T-helper 2 cell treated with Interferon-gamma antibody and Interleukin-4, amounts not matched to agents 5 μg/mL and 100 μg/mL, for 36 hours (primary cell): ENCODE data around the gene TMED7.

Source experiments
- DNase-seq: peaks from one replicate; pipeline ENCODE4 v3.0.0; 2021; ENCODE audit warnings: low spot score
- H3K27ac Mint-ChIP-seq: one replicate; pipeline ENCODE4 v1.8.0; 2021; ENCODE audit warnings: mild to moderate bottlenecking, mixed read lengths
- H3K27me3 Mint-ChIP-seq: one replicate; pipeline ENCODE4 v1.8.0; 2021; ENCODE audit warnings: low read depth, mixed read lengths
- H3K36me3 Mint-ChIP-seq: one replicate; pipeline ENCODE4 v1.8.0; 2021; ENCODE audit warnings: low read depth, mixed read lengths
- H3K4me1 Mint-ChIP-seq: one replicate; pipeline ENCODE4 v1.8.0; 2021; ENCODE audit warnings: low read depth, mixed read lengths
- H3K4me3 Mint-ChIP-seq: one replicate; pipeline ENCODE4 v1.8.0; 2022; ENCODE audit warnings: mild to moderate bottlenecking, moderate library complexity, mixed read lengths
- H3K9me3 Mint-ChIP-seq: one replicate; pipeline ENCODE4 v1.8.0; 2021; ENCODE audit warnings: mixed read lengths

Gene TMED7

GRCh38 chr5:115644046-115644445 is 18.2 kb upstream of the TMED7 start:
- Mint-ChIP-seq H3K36me3 (no peaks in the 10 kb centered on the region), H3K27me3 (peaks cover 67% of the 10 kb centered on the region), H3K4me3 (no peak overlapping the region), H3K27ac (no peak overlapping the region), H3K9me3 (no peaks in the 10 kb centered on the region), H3K4me1 (no peaks in the 10 kb centered on the region)
- DNase-seq = no peak

DNA sequence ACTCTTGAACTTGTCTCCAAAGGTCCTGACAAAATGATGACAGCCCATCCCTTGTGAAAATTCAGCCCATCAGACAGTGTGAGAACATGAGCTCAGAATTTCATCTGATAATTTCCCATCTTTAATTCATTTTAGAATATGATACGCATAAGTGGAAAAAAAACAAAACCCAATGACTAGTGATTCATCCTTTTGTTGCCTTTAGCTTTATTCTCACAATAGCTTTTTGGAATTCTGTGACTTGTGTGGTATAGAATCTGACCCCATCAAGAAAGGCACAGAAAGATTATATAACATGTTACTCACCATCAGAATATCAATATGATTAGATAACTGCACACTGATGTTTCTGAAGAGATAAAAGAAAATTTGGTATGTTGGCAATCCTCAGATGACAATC is 16.1 kb upstream of the TMED7 start:
- no peaks in the 10 kb centered on the region for H3K9me3 Mint-ChIP-seq
- H3K36me3 Mint-ChIP-seq = no peaks in the 10 kb centered on the region
- no peak for DNase-seq
- H3K4me3 Mint-ChIP-seq = no peak overlapping the region
- no peak overlapping the region for H3K27ac Mint-ChIP-seq
- H3K27me3 Mint-ChIP-seq = peaks cover 81% of the 10 kb centered on the region
- peaks cover 11% of the 10 kb centered on the region for H3K4me1 Mint-ChIP-seq

GRCh38 chr5:115640274-115640673 is 14.4 kb upstream of the TMED7 start:
- Mint-ChIP-seq H3K9me3 (no peaks in the 10 kb centered on the region), H3K27me3 (peaks cover 83% of the 10 kb centered on the region), H3K27ac (no peak overlapping the region), H3K4me1 (peaks cover 19% of the 10 kb centered on the region), H3K36me3 (no peaks in the 10 kb centered on the region), H3K4me3 (no peak overlapping the region)
- no peak for DNase-seq

DNA sequence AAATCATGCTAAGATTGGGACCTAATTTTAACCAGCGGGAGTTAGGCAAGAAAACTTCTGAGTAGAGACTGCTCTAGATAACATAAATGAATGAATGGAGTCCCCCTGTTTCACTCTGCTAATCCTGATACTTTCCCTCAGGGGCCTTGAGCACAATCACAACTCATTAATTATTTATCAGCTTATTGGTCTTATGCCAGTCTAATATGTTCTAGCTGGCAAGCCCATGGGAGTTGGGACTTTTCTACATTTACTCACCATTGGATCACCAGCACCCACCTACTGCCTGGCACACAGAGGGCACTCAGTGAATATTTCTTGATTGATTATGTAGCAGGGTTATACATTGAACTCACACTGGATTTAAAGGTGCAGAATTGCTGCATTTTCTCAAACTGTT is 13.5 kb upstream of the TMED7 start:
- DNase-seq = no peak
- no peaks in the 10 kb centered on the region for H3K9me3 Mint-ChIP-seq
- H3K36me3 Mint-ChIP-seq = no peaks in the 10 kb centered on the region
- H3K27ac Mint-ChIP-seq = no peak overlapping the region
- peaks cover 75% of the 10 kb centered on the region for H3K27me3 Mint-ChIP-seq
- peaks cover 22% of the 10 kb centered on the region for H3K4me1 Mint-ChIP-seq
- H3K4me3 Mint-ChIP-seq = no peak overlapping the region

DNA sequence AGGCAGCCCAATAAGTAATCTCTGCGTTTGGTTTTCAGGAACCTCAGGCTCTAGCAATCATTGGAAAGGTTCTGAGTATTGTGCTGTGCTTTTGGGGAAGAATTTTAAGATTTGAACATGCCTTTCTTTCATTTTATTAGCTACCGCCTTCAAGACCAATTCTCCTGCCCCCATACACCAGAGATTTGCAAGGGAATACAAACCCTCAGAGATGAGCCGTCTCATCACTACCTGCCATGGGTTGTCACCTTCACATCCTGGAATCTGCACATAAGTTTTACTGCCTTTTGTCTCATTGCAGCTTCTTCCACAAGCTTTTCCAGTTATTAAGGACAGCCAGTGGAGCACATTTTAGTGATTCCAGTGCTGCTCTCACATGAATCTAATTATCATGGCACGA is 11.7 kb upstream of the TMED7 start:
- DNase-seq = no peak
- peaks cover 72% of the 10 kb centered on the region for H3K27me3 Mint-ChIP-seq

GRCh38 chr5:115636008-115636407 is 10.2 kb upstream of the TMED7 start:
- Mint-ChIP-seq H3K27ac (no peak overlapping the region), H3K9me3 (no peaks in the 10 kb centered on the region), H3K27me3 (peaks cover 70% of the 10 kb centered on the region), H3K4me1 (peaks cover 35% of the 10 kb centered on the region), H3K36me3 (no peaks in the 10 kb centered on the region), H3K4me3 (no peak overlapping the region)
- no peak for DNase-seq

More for the DNA sequence above, 11.7 kb upstream of the TMED7 start:
- Mint-ChIP-seq H3K36me3 (no peaks in the 10 kb centered on the region), H3K27ac (no peak overlapping the region), H3K9me3 (no peaks in the 10 kb centered on the region), H3K4me3 (no peak overlapping the region), H3K4me1 (peaks cover 35% of the 10 kb centered on the region)

DNA sequence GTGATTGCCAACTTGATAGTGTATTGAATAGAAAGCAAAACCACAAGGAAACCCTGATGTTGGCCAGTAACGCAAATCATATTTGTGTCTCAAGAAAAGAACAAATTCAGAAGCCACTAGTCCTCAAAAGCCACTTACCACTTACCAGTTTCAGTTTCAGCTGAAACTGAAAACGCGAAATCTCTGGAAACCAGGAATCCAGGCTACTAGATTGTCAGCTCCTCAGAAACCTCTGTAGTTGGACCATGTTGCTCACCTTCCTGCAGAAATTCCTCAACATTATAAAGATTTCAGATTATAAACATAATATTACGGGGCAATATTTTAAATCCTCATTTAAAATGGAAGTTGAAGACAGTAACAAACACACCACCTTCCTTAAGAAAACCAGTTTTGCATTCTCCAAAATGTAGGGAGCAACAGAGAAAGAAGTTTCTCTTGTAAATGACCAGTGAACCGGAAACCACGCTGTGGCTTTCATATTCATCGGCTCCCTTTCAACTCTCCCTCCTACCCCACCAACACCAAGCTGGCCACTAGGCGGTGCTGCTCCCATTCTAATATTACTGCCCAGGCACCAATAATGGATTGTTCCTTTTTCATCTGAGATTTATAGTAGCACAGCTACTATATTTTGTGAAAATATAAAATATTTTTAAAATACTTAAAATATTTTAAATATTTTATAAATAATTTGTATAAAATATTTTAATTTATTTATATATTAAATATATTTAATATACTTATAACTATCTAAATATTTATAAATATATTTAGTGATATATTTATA is 8.7 kb upstream of the TMED7 start:
- Mint-ChIP-seq H3K9me3 (no peaks in the 10 kb centered on the region), H3K27ac (peak overlapping the region; percentile 62), H3K4me3 (peak overlapping the region; percentile 74), H3K36me3 (no peaks in the 10 kb centered on the region), H3K4me1 (peaks cover 35% of the 10 kb centered on the region), H3K27me3 (peaks cover 60% of the 10 kb centered on the region)
- DNase-seq = peak; percentile 73

DNA sequence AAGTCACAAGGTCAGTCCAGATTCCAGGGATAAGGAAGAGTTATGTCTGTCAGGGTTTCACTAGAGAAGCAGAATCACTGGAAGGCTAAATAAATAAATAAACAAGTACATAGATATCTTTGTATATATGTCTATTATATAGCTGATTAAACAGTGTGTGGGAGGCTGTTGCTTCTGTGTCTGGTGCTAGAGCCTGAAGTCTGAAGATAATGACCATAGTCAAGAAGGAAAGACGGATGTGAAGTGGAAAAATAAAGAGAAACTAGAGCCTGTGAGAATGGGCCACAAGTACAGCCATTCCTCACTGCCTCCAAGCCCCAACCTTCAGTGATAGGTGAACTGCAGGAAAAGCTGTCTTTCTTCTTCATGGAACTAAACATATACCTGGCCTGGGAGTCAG is 4.1 kb upstream of the TMED7 start:
- Mint-ChIP-seq H3K4me1 (peaks cover 20% of the 10 kb centered on the region), H3K36me3 (no peaks in the 10 kb centered on the region), H3K27ac (no peak overlapping the region), H3K27me3 (peaks cover 26% of the 10 kb centered on the region), H3K4me3 (no peak overlapping the region), H3K9me3 (no peaks in the 10 kb centered on the region)
- no peak for DNase-seq

DNA sequence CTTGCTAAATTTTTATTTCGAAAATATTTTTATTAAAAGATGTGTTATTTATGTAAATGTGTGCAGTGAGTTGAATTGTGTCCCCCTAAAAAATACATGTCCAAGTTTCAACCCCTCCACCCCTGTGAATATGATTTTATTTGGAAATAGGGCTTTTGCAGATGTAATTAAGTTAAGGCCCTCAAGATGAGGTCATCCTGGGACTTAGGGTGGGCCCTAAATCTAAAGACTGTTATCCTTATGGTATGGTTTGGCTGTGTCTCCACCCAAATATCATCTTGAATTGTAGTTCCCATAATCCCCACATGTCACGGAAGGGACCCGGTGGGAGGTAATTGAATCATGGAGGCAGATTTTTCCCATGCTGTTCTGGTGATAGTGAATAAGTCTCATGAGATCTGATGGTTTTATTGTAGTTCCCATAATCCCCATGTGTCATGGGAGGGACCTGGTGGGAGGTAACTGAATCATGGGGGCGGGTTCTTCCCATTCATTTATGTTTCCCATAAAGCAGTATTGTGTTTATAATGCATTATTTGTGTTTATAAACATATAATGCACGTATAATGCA is 1.5 kb upstream of the TMED7 start:
- DNase-seq = no peak
- Mint-ChIP-seq H3K36me3 (peaks cover 4% of the 10 kb centered on the region), H3K9me3 (no peaks in the 10 kb centered on the region), H3K4me3 (no peak overlapping the region), H3K27ac (no peak overlapping the region), H3K27me3 (peaks cover 15% of the 10 kb centered on the region), H3K4me1 (peaks cover 11% of the 10 kb centered on the region)

DNA sequence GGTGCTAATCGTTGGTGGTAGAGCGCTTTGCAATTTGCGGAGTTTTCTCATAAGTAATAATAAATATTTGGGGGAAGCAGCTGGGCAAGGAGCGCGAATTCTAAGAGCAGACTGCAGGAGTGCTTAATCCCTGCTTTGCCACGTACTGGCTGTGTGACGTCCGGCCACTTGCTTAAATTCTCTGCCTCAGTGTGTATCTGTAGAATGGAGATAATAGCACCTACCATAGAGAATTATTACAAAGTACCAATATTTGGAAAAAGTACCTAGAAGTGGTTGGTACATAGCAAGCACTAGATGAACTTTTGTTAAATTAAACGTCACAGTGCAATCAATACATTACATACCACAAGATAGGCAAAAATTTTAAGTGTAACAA is 598 bp upstream of the TMED7 start:
- H3K4me1 Mint-ChIP-seq = peaks cover 16% of the 10 kb centered on the region
- H3K27me3 Mint-ChIP-seq = peaks cover 7% of the 10 kb centered on the region
- H3K9me3 Mint-ChIP-seq = no peaks in the 10 kb centered on the region
- H3K4me3 Mint-ChIP-seq = peak overlapping the region; percentile 95
- peak overlapping the region; percentile 96 for H3K27ac Mint-ChIP-seq
- peaks cover 9% of the 10 kb centered on the region for H3K36me3 Mint-ChIP-seq
- DNase-seq = no peak

- no peak for DNase-seq
- Mint-ChIP-seq H3K4me1 (peaks cover 18% of the 10 kb centered on the region), H3K27me3 (peaks cover 7% of the 10 kb centered on the region), H3K36me3 (peaks cover 17% of the 10 kb centered on the region), H3K4me3 (no peak overlapping the region), H3K9me3 (no peaks in the 10 kb centered on the region), H3K27ac (peak overlapping the region; percentile 52)
Measured at GRCh38 chr5:115624994-115625393, 842 bp downstream of the TMED7 start.

- H3K27me3 Mint-ChIP-seq = no peaks in the 10 kb centered on the region
- H3K27ac Mint-ChIP-seq = no peak overlapping the region
- H3K36me3 Mint-ChIP-seq = peaks cover 29% of the 10 kb centered on the region
- peaks cover 18% of the 10 kb centered on the region for H3K4me1 Mint-ChIP-seq
- no peak overlapping the region for H3K4me3 Mint-ChIP-seq
- no peaks in the 10 kb centered on the region for H3K9me3 Mint-ChIP-seq
- DNase-seq = no peak
Measured at GRCh38 chr5:115623658-115624057, 2.2 kb downstream of the TMED7 start.

- H3K27me3 Mint-ChIP-seq = no peaks in the 10 kb centered on the region
- H3K36me3 Mint-ChIP-seq = peaks cover 39% of the 10 kb centered on the region
- H3K4me3 Mint-ChIP-seq = no peak overlapping the region
- peaks cover 17% of the 10 kb centered on the region for H3K4me1 Mint-ChIP-seq
- no peak for DNase-seq
- no peak overlapping the region for H3K27ac Mint-ChIP-seq
- H3K9me3 Mint-ChIP-seq = no peaks in the 10 kb centered on the region
Measured at GRCh38 chr5:115621365-115621900, 4.4 kb downstream of the TMED7 start.

DNA sequence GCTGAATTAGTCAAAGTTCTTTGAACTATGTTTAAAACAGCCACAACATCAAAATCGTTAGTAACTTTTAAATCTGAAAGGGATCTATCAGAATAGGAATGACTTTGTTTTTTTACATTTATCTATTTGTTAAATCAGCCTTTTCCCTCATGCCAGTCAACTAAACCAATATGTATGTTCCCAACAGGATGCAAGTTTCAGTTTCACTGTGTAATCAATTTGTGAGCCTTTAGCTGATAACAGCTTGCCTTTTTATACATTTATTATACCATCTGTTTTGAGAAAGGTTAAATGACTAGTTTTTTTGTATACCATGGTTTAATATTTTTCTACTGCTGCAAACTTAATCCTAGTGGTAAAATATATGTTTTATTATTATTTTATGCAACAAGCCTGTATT is 8.9 kb downstream of the TMED7 start:
- peaks cover 3% of the 10 kb centered on the region for H3K4me1 Mint-ChIP-seq
- peaks cover 60% of the 10 kb centered on the region for H3K36me3 Mint-ChIP-seq
- H3K27me3 Mint-ChIP-seq = no peaks in the 10 kb centered on the region
- no peak overlapping the region for H3K27ac Mint-ChIP-seq
- DNase-seq = no peak
- no peak overlapping the region for H3K4me3 Mint-ChIP-seq
- H3K9me3 Mint-ChIP-seq = no peaks in the 10 kb centered on the region
